LNCAP (cell line): ENCODE results near the gene MSL1.

Source experiments
- CTCF ChIP-seq: fragments of 450-650 bp; IDR thresholded peaks from 2 replicates; pipeline ENCODE4 v1.5.1; 2017; ENCODE audit warnings: mild to moderate bottlenecking

Gene MSL1

GRCh38 chr17:40173778-40174135 lies 52.0 kb downstream of the MSL1 start:
- no peak for TF ChIP-seq CTCF

GRCh38 chr17:40174514-40174913 lies 52.7 kb downstream of the MSL1 start:
- TF ChIP-seq CTCF: no peak

GRCh38 chr17:40175928-40176753 lies 54.4 kb downstream of the MSL1 start:
- TF ChIP-seq CTCF: no peak

GRCh38 chr17:40176754-40177110 lies 55.0 kb downstream of the MSL1 start:
- no peak for TF ChIP-seq CTCF

- TF ChIP-seq CTCF: no peak
Measured at GRCh38 chr17:40177275-40177874, 55.6 kb downstream of the MSL1 start, which contains the start of gene RAPGEFL1. RAPGEFL1 (plus strand) TSS chr17:40177470; CDS start chr17:40177862, 392 bp downstream.

- TF ChIP-seq CTCF: no peak
Measured at GRCh38 chr17:40178021-40178601, 56.3 kb downstream of the MSL1 start.

- no peak for TF ChIP-seq CTCF
Measured at GRCh38 chr17:40178660-40179059, 56.9 kb downstream of the MSL1 start.
